NCI-H82 treated with DMSO at 0.1 percent for 48 hours (cell line): Measurements from ENCODE around the gene ZNF215.
"Not testable (repeated sequence)": the region's sequence is repeated elsewhere in the genome, so short reads cannot be mapped to it uniquely, and the experiment has no call there.

Source experiments
- DNase-seq: peaks from one replicate; lab custom pipeline; 2025; ENCODE audit not compliant: unreplicated experiment; lab: John Stamatoyannopoulos, UW

The ZNF215 gene

GRCh38 chr11:6926208-6927029 lies at the start of gene ZNF215:
ZNF215 (plus strand) TSS chr11:6926426; CDS start chr11:6932273, 5,847 bp downstream.
- peak; percentile 78 for DNase-seq

DNA sequence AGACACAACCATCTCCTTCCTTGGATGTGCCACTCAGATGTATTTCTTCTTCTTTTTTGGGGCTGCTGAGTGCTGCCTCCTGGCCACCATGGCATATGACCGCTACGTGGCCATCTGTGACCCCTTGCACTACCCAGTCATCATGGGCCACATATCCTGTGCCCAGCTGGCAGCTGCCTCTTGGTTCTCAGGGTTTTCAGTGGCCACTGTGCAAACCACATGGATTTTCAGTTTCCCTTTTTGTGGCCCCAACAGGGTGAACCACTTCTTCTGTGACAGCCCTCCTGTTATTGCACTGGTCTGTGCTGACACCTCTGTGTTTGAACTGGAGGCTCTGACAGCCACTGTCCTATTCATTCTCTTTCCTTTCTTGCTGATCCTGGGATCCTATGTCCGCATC lies 49.3 kb upstream of the ZNF215 start:
- no peak for DNase-seq

- no peak for DNase-seq
These were observed 43.5 kb upstream of the ZNF215 start for GRCh38 chr11:6882751-6883150.

DNA sequence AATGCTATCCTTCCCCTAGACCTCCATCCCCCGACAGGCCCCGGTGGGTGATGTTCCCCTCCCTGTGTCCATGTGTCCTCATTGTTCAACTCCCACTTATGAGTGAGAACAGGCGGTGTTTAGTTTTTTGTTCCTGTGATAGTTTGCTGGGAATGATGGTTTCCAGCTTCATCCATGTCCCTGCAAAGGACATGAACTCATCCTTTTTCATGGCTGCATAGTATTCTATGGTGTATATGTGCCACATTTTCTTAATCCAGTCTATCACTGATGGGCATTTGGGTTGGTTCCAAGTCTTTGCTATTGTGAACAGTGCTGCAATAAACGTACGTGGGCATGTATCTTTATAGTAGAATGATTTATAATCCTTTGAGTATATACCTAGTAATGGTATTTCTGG lies 38.5 kb upstream of the ZNF215 start:
- not testable (repeated sequence) for DNase-seq

DNA sequence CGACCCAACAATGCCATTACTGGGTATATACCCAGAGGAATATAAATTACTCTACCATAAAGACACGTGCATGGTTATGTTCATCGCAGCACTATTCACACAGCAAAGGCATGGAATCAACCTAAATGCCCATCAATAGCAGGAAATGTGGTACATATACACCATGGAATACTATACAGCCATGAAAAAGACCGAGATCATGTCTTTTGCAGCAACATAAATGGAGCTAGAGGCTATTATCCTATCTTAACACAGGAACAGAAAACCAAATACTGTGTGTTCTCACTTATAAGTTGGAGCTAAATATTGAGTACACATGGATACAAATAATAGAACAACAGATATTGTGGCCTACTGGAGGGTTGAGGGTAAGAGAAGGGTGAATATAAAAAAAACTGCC lies 37.4 kb upstream of the ZNF215 start:
- DNase-seq = no peak

GRCh38 chr11:6889835-6890234 lies 36.4 kb upstream of the ZNF215 start:
- no peak for DNase-seq

GRCh38 chr11:6892400-6892799 lies 33.8 kb upstream of the ZNF215 start, which contains the start of gene OR2D2:
OR2D2 (minus strand) TSS chr11:6892500; CDS start chr11:6892500, 0 bp downstream.
- no peak for DNase-seq

DNA sequence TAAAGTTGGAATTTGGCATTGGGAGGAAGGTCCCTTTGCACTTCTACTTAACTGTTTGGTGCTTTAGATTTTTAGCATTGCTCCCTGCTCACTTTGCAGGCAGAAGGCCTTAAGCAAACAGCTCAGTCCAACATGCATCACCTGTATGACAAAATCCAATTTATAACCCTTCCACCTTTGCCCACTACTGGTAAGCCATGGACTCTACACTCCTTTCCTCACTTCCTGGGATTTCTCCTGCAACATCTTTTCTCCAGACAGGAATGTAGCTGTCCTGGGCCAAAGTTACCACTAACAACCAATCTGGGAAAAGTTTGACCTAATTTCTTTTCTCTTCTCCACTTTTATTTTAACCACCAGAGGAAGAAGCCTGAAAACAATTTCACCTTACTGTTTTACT lies 32.1 kb upstream of the ZNF215 start:
- DNase-seq = no peak

DNA sequence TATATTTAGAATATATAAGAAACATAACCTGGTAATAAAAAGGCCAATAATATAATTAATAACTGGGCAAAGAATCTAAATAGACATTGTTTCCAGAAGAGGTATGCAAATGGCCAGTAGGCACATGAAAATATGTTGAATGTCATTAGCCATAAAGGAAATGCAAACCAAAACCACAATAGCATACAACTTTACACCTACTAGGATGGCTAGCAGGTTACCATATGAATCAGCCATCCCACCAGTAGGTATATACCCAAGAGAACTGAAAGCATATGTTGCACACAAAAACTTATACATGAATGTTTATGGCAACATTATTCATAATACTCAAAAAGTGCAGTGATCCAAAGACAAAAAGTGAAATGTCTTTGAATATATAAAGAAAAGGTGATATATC lies 31.2 kb upstream of the ZNF215 start:
- DNase-seq = no peak

DNA sequence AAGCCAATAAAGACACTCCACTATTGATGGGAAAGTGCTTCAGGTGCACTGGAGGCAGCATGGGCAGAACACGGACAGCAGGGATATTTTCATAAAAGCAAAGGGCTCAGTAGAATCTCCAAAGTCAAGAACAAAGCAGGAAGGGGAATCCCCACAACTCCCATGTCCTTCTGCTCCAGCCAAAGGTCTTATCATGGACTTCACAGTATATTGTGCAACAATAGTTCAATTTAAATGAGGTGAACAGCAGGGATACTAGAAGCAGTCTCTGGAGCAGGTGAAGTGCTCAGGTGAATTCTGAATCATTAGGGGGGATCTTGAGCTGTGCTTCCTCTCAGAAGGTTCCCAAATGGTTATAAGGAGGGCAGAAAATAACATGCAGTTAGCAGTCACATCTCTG lies 27.3 kb upstream of the ZNF215 start:
- no peak for DNase-seq

GRCh38 chr11:6900327-6900999 lies 25.8 kb upstream of the ZNF215 start:
- no peak for DNase-seq

DNA sequence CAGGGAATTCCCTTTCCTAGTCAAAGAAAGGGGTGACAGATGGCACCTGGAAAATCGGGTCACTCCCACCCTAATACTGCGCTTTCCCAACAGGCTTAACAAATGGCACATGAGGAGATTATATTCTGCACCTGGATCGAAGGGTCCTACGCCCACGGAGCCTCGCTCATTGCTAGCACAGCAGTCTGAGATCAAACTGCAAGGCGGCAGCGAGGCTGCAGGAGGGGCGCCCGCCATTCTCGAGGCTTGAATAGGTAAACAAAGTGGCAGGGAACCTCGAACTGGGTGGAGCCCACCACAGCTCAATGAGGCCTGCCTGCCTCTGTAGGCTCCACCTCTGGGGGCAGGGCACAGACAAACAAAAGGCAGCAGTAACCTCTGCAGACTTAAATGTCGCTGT lies 21.4 kb upstream of the ZNF215 start:
- not testable (repeated sequence) for DNase-seq

DNA sequence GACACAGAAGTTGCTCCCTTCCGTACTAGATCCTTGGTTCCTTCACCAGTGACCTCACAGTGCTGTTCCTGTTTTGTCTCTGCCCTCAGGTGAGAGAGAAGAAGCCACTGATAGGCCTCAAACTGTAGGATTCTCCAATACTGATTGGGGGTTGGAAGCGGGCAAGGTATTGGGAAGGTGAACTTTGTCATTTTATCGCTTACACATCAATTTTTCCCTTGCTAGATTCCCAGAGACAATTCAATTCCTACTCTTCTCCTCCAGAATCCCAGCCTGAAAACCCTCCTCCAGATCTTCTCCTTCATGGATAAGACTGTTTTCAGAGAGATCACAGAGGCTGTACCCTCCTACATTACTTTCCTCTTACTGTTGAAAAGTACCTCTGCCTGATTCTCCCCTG lies 14.8 kb upstream of the ZNF215 start:
- DNase-seq = no peak

DNA sequence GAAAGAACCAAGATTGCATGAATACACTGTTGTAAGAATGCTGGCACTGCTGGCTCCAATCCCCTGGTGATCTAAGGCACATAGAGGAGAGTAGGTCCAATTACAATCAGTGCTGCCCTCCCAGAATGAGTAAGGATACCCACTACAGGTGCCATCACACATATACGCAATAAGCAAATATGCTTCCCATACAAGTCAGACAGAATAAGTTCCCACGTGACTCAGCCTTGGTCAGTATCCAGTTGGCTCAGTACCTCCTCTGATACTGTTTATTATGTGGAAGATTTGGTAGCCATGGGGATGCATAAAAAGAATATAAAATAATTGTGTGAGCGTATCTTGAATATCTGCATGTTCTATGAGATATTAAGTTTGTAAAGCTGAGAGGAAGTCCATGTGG lies 14.3 kb upstream of the ZNF215 start:
- DNase-seq = no peak

DNA sequence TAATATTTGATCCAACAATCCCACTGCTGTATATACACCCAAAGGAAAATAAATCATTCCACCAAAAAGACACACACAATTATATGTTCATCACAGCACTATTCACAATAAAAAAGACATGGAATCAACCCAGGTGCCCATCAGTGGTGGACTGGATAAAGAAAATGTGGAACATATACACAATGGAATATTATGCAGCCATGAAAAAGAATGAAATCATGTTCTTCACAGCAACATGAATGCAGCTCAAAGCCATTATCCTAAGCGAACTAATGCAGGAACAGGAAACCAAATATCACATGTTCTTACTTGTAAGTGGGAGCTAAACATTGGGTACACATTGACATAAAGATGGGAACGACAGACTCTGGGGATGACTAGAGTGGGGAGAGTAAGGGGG lies 6.5 kb upstream of the ZNF215 start:
- DNase-seq = no peak

DNA sequence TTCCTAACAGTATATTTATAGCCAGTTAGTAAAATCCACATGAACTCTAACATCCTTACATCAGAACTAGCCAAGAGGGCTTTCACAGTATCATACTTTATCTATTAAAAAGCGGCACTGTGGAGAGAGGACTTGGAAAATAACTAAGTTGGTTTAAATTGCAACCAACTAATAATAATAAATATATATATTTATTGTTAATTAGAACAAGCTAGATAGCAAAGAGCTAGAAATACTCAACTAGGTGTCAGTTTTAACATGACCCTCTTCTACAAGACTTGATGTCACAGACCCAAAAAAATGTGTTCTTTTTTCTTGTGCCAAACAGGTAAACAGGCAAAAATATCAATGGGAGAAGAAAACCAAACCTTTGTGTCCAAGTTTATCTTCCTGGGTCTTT lies 5.5 kb upstream of the ZNF215 start, which contains the start of gene OR2D3:
Gene OR2D3, plus strand, starts transcription at position 301 of the 400 bp plus-strand sequence. Its CDS starts 0 bp downstream, at position 301.
- DNase-seq = no peak

GRCh38 chr11:6925007-6925577 lies 1.1 kb upstream of the ZNF215 start:
- no peak for DNase-seq

GRCh38 chr11:6925636-6926207 lies 504 bp upstream of the ZNF215 start:
- DNase-seq = peak; percentile 78

DNA sequence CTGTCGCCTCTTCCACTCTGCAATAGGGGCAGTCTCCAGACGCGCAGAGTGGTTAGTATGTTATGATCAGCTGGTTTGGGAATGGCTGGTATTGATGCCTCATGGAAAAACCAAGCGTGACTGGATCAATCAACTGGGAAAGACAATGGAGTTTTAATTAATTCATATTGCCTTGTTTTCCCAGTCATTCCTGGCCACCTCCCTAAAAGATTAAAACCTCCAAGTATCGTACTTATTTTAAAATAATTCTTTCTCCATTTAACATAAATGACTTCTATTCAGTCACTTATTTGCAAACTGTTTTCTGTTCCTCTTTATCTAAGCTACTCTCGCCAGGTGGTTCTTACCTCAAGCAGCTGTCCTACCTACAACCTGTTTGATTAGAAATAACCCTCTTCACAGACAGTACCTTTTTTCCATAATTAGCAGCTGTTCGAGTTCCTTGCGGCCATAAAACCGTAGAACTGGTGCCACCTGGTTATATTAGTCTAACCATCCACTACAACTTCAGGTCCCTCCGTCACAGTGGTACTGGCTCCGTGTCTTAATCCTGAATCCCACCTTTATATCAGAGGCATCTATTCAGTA lies 898 bp downstream of the ZNF215 start:
- DNase-seq = no peak

- DNase-seq = no peak
These were observed 2.7 kb downstream of the ZNF215 start for GRCh38 chr11:6928916-6929315.

DNA sequence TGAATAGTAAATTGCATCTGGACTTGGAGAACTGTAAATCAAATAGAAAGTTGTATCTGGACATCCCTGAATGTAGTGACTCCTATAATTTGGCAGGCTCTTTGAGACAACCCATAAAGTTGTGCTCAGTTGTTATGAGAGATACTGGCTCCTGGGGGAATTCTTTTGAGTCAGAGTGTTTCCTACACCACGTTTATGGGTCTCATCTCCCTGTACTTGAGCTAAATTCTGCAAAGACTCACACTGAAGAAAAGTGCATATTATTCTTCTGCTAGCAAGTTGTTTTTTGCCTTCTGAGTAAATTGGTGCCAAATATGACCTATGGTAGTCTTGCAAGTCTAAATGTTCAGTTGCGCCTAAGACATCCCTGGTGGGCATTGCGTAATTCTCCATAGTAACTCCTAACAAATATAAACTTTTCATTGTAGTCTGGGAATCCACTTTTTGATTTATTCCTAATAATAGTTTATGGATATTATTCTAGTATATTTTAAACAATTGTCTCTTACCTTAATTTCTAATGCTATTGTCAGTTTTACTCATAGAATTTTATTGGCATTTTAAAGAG lies 5.0 kb downstream of the ZNF215 start:
- DNase-seq = no peak
